Epidermal melanocyte (primary cell): Measurements from ENCODE around the gene CEP112.
A peak's percentile ranks its signal among the peaks of the same experiment; 100 is the strongest.
"Not testable (repeated sequence)": the region's sequence is repeated elsewhere in the genome, so short reads cannot be mapped to it uniquely, and the experiment has no call there.

Source experiments
- DNase-seq: peaks from one replicate; pipeline ENCODE4 v3.0.0; 2011; ENCODE audit warnings: low spot score; ENCODE audit not compliant: insufficient read length

The CEP112 gene

DNA sequence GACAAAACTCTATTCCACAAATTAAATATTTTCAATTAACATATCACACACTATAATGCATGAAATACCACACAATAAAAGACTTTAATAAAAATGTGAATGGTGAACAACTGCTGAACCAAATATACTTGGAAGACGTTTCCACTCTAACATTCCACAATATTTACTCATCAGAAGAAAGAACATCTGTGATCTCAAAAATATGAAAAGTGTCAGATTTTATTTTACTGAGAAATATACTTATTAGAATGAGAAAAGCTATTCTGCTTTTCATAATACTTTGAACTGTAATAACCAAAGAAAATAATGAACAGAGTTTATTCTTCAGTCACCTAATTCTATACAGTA, 448.7 kb downstream of the CEP112 start:
- DNase-seq, result no peak

DNA sequence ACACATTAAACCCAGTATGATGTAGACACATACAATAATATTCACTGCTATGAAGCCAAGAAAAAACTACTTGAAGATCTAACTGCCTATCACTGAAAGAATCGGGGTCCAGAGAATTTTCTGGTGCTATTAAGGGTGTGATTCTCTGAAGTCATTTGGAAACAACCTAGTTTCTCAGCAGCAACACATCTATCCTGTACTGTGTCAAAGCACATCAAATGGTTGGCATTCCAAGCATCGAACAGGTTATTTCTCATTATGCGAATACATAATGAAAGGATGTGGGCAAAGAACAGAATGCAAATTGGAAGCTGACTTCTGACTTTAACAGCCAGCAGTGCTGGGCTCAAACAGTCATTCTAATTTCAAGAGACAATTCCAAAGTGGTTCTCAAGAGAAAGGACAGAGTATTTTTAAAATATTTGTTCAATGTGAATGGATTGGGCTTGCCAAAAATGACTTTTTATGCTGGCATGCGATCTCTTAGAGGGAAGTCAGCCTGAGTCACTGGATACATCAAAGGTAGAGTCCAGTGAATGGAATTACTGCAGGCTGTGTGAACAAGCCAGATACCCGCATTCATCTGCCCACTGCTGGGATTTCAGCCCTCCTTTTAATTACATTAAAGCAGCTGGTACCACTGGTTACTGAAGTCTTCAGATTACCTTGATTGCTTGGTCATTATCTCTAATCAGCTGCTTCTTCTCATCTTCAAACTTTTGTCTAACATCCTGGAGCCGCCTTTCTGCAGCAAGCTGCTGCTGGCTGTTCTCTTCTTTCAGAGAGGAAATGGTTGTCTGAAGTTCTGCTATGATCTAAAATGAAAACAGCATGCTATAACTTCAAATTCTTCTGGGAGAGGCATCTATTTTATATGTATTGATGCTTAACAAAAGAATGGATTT, 449.3 kb downstream of the CEP112 start:
- no peak for DNase-seq

DNA sequence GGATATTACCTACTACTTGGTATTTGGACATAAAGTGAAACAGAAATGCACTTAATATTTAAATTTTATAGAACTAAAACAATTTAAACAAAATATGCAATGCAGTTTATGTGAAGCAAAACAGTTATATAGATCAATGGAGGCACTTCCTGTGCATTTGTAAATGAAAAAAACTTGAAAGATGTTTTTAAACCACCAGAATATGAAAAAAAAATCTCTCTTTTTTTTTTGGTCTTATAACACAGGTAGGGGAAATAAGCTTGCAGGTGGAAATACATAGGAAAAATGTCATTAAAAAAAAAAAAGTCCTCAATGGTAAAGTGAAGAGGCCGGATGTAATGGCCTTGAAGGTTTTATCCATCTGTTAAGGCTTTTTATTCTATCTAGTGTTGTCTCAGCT, 450.2 kb downstream of the CEP112 start:
- DNase-seq, result no peak

DNA sequence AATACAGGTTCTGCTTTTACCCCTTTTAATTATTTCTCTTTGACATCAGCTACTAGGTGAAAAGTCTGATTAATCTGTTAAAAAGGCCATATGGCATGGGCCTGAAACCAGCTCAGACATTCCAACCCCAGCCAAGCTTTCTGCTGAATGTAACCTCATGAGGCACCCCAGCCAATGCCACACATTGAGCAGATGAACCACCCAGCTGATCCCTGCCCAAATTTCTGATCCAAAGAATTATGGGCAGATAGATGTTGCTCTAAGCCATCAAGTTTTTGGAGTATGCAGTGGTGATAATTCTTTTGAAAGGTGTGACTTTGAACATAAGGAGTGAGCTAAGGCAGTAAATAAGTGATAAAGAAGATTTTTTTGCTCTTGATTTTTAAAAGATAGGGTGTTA, 452.9 kb downstream of the CEP112 start:
- DNase-seq, result no peak

DNA sequence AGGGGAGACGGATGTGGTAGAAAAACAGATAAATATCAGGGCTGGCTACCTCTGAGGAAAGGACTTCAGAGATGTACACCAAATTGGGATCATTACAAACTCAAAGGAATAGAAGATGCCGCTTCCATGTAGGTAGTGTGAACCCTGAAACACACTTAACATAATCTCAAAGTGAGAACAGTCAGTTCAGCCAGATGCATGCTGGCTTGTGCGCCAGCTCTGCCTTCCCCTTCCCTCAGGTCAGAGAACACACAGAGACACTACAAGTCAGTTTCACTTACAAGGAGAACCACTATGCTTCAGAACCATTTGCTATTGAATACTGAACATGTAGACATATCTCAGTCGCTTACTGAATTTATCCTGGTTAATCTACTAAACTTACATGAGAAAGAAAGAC, 454.5 kb downstream of the CEP112 start:
- no peak for DNase-seq

DNA sequence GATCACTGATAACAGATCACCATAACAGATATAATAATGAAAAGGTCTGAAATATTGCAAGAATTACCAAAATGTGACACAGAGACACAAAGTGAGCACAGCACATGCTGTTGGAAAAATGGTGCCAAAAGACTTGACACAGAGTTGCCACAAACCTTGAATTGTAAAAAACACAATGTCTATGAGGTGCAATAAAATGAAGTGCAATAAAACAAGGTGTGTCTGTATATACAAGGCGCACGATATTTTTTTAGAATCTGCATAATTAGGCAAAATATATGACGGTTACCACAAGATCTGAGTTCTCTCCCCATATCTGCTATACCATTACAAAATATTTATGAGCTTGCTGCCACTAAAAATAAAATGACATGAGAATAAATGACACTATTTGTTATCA, 458.6 kb downstream of the CEP112 start:
- no peak for DNase-seq

DNA sequence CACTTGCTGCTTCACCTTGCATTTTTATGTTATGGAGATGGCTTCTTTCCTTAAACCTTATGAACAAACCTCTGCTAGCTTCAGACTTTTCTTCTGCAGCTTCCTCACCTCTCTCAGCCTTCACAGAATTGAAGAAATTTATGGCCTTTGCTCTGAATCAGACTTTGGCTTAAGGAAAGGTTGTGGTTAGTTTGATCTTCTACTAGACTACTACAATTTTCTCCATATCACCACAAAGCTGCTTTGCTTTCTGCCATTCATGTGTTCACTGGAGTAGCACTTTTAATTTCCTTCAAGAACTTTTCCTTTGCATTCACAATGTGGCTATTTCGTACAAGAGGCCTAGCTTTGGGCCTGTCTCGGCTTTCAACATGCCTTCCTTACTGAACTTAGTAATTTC, 459.3 kb downstream of the CEP112 start:
- not testable (repeated sequence) for DNase-seq

DNA sequence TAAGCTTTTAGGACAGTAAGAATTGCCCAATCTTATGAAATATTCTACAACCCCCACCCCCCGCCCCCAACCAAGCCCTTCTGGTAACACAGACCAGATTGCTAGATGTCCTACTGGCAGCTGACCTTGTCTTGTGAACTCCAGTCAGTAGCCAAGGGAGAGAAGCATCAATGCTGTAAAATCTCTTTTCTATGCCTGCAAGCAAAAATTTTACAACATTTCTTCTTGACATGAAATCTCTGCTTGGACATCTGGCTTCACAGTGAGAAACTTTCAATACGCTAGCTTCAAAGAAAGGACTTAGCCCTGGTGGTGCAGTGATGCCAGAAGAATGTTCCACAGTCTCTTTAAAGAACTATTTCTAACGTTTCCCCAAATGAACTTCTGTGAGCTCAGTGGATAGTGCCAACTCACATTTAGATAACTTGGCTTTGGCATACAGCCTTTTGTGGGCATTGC, 461.2 kb downstream of the CEP112 start:
- DNase-seq, result peak; percentile 63

DNA sequence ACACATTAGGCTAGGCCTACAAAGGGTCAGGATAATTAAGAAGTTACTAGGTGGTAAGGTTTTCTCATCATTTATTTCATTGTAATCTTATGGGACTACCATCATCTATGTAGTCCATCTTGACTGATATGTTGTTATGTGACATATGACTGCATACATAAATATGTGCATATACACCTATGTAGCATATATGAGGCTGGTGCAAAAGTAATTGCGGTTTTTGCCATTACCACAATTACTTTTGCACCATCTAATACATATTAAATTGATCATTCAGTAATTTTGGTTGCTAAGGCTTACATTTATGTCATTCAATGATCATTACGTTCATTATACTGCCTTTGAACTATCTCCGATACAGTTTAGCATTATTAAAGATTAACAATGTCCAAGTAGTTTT, 462.7 kb downstream of the CEP112 start:
- DNase-seq, result no peak

DNA sequence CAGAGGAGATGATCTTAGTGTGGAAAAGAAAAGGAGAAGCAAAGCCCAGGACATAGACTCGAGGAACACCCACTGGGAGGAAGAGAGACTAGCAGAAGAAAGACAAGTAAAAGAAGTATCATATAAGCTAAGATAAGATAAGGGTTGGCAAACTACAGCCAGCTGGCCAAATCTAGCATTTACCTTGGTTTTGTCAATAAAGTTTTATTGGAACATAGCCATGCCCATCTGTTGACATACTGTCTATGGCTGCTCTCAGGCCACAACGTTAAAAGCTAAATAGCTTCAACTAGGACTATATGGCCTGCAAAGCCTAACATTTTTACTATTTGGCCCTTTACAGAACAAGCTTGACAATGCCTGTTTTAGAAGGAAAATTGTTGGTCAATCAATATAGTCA, 464.1 kb downstream of the CEP112 start:
- DNase-seq, result no peak

DNA sequence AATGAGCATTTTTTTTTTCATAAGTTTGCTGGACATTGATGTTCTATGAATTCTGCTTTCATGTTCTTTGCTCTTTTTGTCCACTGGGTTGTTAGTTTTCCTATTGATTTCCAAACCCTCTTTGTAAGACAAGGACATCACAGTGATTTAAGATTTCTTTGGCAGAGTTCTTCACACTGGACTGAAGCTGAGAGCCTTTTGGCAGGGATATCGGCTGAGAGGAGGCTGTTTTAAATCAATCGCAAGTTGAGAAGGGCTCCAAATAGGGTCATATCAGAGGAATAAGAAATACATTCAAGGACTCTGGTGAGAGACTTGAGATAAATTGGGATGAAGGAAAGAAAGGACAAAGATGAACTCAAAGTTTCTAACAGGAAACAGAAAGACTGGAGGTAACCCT, 464.7 kb downstream of the CEP112 start:
- no peak for DNase-seq

DNA sequence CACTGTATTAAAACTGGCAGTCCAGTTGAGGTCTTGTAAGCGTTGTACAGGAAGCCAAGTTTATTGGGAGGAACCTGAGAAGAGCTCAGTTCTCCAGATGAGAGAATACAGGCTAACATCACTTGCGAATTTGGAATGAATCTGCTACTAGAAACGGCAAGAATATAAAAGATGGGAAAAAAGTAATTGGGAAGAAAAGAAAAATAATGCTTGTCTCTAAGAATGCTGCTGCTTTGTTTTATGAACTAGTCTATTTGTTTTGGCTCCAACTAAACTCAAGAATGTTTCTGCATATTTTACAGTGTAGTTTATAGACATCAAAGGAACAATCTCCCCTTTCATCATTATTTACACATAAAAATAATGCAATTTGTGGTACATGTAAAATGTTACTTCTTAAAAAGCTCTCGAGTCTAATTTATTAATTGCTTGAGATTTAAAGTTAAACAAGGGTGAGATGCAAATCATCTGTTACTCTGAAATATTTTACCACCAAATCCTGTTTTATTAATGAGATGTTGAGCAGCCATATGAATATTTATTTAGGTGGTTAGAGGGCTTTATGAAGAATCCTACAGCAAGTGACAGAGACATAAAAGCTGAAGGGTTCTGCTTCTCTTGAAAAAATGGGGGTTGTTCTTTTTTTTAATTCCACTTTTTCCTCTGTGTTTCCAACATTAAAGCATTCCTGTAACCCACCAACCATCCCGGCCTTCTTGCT, 468.3 kb downstream of the CEP112 start:
- DNase-seq, result no peak

DNA sequence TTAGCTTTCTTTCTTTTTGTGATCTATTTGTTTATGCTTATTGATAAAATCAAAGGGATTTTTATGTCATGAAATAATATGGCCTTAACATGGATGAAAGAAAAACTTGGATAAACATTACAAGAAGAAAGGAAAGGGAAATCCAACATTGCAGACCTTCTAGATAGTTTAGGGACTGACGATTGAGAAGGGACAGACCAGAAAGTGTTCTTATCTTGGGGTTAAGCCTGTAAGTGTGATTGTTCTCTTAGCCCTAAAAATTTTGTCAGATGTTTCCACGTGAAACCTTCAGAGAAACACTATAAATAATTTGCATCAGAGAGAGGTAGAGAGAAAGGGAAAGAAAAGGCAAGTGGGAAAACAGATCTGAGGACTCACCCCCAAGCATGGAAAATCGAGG, 473.3 kb downstream of the CEP112 start:
- no peak for DNase-seq

DNA sequence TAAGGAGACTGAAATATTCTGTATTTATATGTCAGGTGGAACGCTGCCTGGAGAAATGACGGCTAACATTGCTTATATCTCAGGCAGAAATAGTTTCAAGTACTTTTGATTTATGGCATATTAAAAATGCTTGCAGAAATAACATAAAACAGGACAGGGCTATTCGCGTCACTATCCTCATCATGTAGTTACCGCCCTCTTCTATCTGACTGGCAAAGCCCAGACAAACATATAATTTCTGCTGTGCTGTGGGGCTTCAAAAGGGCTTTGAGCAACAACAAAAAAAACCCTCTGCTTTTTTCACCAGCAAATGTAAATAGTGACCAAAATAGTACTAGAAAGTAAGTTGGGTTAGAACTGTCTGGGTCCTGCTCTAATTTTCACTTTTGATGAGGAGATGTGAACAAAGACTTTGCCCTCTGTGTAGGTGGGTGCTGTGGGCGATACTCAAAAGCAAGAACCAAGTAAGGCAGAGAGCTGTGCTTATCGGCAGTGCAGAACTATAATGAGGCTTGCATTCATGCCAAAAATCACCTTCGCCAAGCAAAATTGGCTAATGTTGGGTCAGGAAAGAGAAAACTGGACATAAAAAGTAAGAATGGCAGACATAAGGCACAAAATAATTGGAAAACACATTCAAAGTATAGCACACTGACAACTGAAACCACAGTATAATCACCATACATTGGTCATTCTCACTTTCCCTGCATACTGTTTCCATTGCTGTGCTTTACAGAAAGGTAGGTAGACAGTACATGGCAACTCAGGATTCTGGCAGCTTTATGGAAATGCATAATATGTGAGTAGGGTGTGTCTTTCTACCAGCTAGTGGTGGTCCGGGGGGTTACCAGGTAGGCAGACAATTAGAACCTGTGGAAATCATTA, 479.3 kb downstream of the CEP112 start:
- DNase-seq, result no peak

DNA sequence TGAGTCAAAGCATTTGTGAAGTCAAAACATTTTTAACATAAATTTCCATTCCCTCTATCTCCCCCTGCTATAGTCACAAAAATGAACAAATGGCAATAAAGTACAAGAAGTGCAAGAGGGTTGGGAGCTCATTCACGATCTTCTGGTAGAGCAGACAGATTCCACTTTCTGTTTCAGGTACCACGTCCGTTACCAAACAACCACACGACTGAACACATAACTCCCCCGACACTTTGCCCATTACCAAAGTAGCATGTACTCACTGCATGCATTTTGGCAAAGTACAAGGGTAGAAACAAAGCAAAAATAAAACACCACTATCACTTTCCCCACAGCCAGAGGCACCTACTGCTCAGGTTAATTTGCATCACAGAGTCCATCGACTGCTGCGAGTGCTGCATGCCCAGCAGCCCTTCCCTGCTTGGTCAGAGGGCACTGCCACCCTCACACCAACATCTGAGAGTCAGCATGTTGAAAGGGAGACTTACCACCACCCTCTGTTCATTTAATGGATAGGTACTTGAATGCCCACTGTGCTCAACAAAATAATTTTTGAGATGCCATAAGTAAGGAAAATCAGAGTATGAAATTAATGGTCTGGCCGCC, 480.2 kb downstream of the CEP112 start:
- DNase-seq, result no peak

DNA sequence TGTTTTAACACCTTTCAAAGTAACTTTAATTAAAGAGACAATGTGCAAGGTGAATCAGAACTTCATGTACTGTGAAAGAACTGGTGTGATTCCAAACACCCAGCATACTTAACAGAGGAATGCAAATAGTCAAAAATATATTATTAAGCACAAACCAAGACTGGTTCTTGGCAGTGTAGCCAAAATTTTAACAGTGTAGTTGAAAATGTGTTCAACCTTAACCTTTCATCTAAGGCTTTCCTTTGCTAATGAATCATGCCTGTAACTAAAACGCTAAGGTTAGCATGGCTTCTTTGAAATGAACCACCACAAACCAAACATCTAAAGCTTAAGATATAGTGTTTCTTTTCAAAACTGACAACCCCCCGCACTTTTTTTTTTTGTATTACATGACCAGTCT, 484.2 kb downstream of the CEP112 start:
- DNase-seq, result no peak

DNA sequence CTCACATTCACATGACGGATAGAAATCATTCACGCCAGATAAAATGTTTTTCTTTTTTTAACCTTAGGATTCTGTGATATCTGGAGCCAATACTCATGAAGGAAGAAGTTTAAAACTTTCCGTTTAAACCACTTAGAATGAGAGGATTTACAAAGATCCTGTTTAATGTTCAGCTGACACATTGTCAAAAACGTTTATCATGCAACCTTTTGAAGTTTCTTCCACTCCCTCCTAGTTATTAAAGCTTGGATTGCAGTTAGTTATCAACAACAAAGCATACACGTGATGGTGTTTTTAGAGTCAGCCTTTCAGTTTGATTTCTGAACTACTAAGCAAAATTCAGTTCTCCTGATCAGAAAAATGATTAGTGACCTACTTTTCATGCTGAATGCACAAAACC, 487.2 kb downstream of the CEP112 start:
- no peak for DNase-seq

DNA sequence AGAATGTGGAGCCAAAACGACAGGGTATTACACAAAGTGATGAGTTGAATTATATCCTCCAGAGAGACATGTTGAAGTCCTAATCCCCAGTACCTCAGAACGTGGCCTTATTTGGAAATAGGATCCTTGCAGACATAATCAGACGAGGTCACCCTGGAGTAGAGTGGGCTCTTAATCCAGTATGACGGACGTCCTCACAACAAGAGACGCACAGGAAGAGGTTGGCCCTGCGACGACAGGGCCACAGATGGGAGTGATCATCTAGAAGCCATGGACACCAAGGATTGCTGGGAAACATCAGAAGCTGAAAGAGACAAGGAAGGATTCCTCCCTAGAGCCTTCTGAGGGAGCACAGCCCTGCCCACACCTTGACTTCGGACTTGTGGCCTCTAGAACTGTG, 488.0 kb downstream of the CEP112 start:
- DNase-seq, result no peak

DNA sequence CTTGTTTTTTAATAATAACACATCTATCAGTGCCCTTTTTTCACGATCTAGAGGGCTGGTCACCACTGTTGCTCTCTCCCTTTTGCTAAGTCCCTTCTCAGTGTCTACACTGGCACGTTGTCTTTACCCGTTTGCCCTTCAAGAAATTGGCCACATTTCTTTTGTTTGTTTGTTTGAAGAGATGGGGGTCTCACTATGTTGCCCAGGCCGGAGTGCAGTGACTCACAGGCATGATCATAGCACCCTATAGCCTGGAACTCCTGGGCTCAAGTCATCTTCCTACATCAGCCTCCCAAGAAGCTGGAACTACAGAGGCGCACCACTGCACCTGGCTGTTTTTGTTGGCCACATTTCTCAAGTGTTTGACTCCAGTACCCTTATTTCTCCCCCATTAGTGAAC, 492.5 kb downstream of the CEP112 start:
- DNase-seq, result no peak

DNA sequence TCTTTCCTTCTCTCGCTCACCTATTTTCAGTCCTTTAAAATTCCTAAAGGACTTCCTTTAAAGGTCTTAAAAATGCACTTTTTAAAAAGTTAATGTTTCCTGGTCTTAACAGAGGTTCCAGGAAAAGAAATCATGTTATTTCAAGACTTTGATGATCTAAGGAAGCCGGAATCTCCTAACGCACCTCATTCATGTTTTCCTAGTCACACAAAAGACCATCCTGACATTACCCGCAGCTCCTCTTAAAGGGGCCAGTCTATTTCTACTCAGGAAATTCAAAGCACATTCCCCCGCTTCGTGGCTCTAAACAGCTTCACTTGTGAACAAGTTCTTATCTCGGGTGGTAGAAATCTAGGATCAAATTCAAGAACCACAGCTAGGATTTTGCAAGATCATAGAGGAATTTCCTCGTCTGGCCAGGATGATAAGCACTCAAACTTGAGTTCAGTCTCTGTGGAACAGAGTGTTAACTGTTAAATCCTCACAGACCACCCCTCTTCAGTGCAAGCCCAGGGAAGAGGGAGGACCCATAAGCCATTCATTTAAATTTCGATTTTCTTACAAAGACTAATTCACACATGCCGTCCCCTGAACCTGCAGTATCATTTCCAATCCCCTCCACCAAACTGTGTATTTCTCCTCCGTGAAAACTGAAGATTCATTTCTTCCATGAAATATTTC, 493.4 kb downstream of the CEP112 start:
- DNase-seq, result no peak

DNA sequence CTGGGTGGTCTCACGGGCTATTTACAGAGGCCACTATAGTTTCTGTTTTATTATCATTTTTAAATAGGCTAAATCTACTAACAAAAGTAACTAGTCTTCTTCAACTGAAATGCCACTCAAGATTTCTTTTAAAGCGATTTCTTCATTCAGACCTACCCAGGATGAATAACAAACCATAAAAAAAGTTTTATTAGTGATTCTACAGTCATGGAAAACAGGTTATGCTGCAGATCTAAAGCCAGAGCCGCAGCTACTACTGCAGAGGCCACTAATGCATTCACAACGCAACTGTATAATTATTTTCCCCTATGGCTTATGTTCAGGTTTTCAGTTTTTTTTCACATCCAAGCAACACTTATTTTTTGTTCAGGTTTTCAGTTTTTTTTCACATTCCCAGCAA, 494.3 kb downstream of the CEP112 start:
- DNase-seq, result no peak
